ENCODE measurements around the gene PDE4D.

DNA sequence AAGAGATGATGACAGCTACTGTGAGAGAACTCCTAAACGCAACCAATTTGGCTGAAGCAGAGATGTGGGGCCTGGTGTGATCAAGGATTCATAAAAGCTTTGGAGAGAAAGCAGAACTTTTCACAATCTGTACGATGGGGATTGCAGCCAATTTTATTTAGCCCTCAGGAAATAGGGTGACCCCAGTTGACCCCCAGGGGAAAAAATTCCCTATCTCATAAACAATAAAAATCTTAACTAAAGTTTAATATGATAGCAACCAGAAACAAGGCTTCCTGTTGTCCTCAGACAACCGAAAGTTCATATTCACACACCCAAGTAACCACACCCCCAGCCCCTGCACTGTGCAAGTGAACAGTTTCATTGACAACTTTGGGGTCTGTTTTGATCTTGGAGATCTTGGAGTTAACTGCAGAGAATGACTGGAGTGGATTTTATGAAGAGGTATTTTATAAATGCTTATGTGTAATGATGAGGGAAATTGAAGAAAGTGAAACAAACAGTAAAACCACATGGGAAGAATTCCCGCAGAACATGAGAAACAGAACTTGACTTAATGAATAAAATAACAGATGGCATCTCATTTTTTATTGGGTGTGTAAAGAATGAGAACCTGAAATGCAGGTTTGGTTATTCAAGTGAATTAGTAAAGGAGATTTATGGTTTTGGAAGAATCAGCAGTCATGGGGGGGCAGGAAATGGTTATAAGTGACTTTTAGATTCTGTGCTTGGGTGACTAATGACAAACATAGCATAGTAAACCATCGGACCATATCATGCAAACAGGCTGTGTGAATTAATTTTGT is 94.5 kb downstream of the PDE4D start:
- TF ChIP-seq, protein P1, sequence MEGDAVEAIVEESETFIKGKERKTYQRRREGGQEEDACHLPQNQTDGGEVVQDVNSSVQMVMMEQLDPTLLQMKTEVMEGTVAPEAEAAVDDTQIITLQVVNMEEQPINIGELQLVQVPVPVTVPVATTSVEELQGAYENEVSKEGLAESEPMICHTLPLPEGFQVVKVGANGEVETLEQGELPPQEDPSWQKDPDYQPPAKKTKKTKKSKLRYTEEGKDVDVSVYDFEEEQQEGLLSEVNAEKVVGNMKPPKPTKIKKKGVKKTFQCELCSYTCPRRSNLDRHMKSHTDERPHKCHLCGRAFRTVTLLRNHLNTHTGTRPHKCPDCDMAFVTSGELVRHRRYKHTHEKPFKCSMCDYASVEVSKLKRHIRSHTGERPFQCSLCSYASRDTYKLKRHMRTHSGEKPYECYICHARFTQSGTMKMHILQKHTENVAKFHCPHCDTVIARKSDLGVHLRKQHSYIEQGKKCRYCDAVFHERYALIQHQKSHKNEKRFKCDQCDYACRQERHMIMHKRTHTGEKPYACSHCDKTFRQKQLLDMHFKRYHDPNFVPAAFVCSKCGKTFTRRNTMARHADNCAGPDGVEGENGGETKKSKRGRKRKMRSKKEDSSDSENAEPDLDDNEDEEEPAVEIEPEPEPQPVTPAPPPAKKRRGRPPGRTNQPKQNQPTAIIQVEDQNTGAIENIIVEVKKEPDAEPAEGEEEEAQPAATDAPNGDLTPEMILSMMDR (IDR thresholded peaks at IDR 0.05), result no peak
- no peak for TF ChIP-seq POLR2A (IDR thresholded peaks at IDR 0.05)

Measured in right lobe of liver (tissue), 4 donors.